Effector memory CD4-positive, alpha-beta T cell (primary cell): ENCODE data around the gene PTN.

Experiments
- DNase-seq, 3 donors: peaks; one replicate each; pipeline ENCODE4 v3.0.0-alpha.2; 2020
- H3K27ac ChIP-seq: 2 replicates; pipeline ENCODE4 v1.7.0; 2013; ENCODE audit warnings: mild to moderate bottlenecking, low read length, moderate library complexity; ENCODE audit not compliant: insufficient read depth, poor library complexity, severe bottlenecking
- H3K27me3 ChIP-seq: replicated peaks from 2 replicates; pipeline ENCODE4 v1.7.0; 2013; ENCODE audit warnings: mild to moderate bottlenecking, low read length; ENCODE audit not compliant: insufficient read depth, control insufficient read depth, poor library complexity, severe bottlenecking
- H3K36me3 ChIP-seq: 2 replicates; pipeline ENCODE4 v1.7.0; 2013; ENCODE audit warnings: mild to moderate bottlenecking, low read length, moderate library complexity; ENCODE audit not compliant: control insufficient read depth, insufficient read depth
- H3K4me1 ChIP-seq: 2 replicates; pipeline ENCODE4 v1.7.0; 2013; ENCODE audit warnings: low read length, mild to moderate bottlenecking; ENCODE audit not compliant: control insufficient read depth, insufficient read depth, poor library complexity, severe bottlenecking
- H3K4me3 ChIP-seq: 2 replicates; pipeline ENCODE4 v1.7.0; 2013; ENCODE audit warnings: low read length, low read depth, mild to moderate bottlenecking; ENCODE audit not compliant: insufficient read depth, poor library complexity, severe bottlenecking
- H3K9me3 ChIP-seq: 2 replicates; pipeline ENCODE4 v1.7.0; 2013; ENCODE audit warnings: mild to moderate bottlenecking, low read length, moderate library complexity; ENCODE audit not compliant: control insufficient read depth

Gene PTN

DNA sequence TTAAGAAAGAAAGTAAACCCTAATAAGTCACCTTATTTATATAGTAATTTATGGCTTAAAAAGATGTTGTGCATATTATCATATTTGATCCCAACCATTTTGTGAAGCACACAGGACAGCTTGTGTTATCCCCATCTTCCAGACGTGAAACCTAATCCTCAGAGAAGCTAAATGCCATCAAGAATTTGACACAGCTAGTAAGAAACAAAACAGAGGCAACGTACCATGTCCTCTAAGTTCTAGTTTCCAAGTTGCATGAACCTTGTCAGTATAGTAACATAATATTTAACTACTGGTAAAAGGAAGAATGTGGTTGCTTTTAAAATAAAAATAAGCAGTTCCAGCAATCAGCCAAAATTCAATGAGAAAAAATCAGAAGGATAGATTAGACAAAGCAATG is 41.5 kb downstream of the PTN start:
- Histone ChIP-seq H3K36me3 (no peaks in the 10 kb centered on the region), H3K4me3 (no peak overlapping the region), H3K27me3 (no peaks in the 10 kb centered on the region)

DNA sequence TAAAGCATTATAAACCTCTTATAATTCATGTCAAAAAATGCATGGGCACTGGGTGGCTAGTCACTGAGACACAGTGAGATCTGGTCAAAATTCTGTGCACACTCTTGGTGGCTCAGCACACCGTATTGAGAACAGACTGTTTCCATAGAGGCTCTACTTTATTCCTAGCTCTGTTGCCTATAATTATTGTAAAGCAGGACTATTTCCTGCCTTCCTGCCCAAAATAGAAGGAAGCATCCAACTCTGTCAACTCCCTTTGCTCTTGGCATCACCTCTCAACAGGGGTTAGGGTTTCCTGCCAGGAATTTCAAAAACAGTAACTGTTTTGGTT is 45.1 kb downstream of the PTN start:
- H3K27me3 ChIP-seq = no peaks in the 10 kb centered on the region
- H3K36me3 ChIP-seq = no peaks in the 10 kb centered on the region
- no peak for DNase-seq
- H3K27ac ChIP-seq = no peak overlapping the region
- H3K4me1 ChIP-seq = no peaks in the 10 kb centered on the region
- H3K9me3 ChIP-seq = no peaks in the 10 kb centered on the region
- no peak overlapping the region for H3K4me3 ChIP-seq

More for the DNA sequence above, 41.5 kb downstream of the PTN start:
- no peak overlapping the region for H3K27ac ChIP-seq
- DNase-seq = no peak
- no peaks in the 10 kb centered on the region for H3K9me3 ChIP-seq
- H3K4me1 ChIP-seq = no peaks in the 10 kb centered on the region

DNA sequence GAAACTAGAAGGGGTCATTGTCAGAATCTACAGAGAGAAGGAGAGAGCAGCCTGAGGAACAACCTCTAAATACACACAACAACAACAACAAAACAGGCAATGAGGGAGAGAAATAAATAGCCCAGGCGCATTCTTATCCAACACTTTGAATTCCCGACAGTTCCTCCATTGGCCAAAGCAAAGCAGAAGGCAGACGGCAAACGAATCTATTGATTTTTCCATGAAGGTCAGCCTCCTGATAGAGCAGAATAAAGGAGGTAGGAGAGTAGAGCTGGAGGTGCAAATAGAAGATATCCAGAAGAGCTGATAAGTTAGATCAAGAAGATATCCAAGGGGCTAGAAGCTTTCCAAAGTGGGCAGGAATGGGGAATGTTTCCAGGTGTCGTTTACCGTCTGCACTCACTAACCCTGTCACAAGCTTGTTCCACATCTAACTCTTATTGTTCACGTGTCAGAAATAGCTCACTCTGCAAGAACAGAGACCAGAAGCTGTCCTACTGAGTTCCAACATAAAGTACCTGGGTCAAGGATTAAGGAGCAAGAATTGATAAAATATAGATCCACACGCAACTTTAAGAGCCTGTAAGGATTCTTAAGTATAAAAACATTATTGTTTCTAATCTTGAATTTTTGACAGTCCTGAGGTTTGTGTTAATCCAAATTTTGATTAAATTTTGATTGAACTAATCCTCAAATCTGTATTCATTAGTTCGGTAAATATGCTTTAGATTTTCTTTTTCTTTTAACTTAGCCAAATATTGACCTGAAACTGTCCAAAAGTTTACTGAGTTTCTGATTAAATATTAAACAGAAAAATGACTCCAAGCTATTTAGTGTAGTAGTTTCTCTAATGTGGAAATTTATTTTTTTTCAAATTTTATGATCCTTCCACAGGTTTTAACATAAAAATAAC is 45.7 kb downstream of the PTN start:
- Histone ChIP-seq H3K27me3 (no peaks in the 10 kb centered on the region), H3K4me3 (no peak overlapping the region), H3K36me3 (no peaks in the 10 kb centered on the region), H3K4me1 (no peaks in the 10 kb centered on the region), H3K9me3 (no peaks in the 10 kb centered on the region), H3K27ac (no peak overlapping the region)
- no peak for DNase-seq

DNA sequence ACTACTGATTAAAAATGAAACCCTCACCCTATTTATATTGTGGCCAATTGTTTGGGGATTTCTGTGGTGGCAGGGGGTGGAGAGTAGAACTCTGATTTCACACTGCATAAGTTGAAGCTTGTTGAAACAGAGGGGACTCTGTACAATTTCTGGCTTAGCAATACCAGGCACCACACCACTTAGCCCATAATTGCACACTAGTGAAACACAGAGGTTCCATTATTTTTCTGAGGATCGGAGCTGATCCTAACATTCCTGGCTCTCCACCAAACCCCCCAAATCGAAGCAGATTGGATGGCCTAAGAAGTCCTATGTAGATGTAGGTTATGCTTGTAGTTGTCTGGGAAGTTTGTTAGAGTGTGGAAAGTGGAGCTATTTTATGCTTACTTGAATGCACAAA is 47.0 kb downstream of the PTN start:
- Histone ChIP-seq H3K27me3 (no peaks in the 10 kb centered on the region), H3K4me1 (no peaks in the 10 kb centered on the region), H3K36me3 (no peaks in the 10 kb centered on the region), H3K27ac (no peak overlapping the region), H3K4me3 (no peak overlapping the region), H3K9me3 (no peaks in the 10 kb centered on the region)
- no peak for DNase-seq

DNA sequence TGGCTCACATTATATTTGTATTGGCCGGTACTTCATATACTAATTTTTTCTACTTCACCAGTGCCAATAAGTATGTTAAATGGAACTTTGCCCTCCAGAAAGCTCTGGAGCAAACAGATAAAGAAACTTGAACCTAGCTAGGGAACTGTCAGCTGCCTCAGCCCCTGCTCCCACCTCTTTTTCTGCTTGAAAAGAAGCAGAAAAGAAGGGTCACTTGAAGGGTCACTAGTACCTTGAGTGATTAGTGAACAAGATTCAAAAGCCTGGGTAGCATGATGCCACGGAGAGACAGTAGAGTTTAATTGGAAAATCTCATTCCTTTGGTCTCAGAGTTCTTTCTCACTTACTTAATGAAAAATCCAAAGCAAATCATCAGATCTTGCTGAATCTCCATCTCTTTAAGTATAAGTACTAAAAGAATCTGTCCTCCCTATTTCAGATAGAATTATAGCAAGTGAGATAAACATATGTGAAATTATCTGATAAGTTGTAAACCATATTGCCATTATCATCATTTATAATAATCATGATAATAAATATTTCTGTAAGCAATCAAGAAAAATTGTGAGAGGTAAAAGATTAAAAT is 47.7 kb downstream of the PTN start:
- Histone ChIP-seq H3K27ac (no peak overlapping the region), H3K9me3 (no peaks in the 10 kb centered on the region), H3K4me1 (no peaks in the 10 kb centered on the region), H3K4me3 (no peak overlapping the region), H3K36me3 (no peaks in the 10 kb centered on the region), H3K27me3 (no peaks in the 10 kb centered on the region)
- no peak for DNase-seq

DNA sequence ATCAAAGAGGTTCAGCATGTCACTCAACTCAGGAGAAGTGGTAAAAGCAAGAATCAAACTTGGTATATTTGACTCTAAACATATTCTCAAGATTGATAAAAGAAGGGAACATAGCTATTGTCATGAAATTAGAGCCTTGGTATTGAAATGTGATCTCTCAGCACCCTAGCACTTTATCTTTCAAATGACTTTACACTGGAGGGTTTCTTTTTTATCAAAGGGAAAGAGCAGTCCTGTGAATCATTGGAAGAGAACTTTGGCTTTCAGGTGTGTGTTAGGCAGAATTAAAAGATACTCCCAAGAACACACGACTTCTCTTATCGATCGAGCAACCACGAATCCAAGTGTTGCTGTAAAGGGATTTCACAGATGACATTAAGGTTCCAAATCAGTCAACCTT is 54.4 kb downstream of the PTN start:
- Histone ChIP-seq H3K4me1 (no peaks in the 10 kb centered on the region), H3K27ac (no peak overlapping the region), H3K36me3 (no peaks in the 10 kb centered on the region), H3K9me3 (no peaks in the 10 kb centered on the region), H3K4me3 (no peak overlapping the region), H3K27me3 (no peaks in the 10 kb centered on the region)
- no peak for DNase-seq

DNA sequence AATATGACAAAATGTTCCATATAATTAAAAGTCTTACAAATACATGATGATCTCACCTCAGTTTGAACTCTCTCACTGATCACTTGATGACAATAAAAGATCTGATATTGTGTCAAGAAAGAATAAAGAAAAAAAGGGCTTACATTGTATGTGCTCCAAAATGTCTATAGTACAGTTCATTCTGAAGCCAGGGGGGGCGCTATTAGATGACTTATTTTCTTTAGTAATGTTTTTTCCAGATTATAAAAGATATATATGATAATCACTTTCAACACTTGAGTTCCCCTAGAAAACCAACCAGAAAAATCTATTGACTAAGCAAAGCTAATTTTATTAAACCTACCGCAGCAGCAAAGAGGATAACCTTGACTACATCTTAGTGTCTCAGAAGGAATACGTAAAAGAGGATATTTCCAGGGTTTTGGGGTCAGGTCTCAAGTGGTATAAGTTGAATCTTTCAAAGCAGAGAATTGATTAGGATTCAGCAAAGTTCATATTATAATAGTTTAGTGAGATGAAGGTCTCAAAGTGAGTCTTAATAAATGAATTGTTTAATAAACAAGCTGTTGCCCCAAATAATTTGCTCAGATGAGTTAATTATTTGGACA is 55.8 kb downstream of the PTN start:
- no peak for DNase-seq
- H3K9me3 ChIP-seq = no peaks in the 10 kb centered on the region
- no peaks in the 10 kb centered on the region for H3K4me1 ChIP-seq
- H3K4me3 ChIP-seq = no peak overlapping the region
- H3K27ac ChIP-seq = no peak overlapping the region
- no peaks in the 10 kb centered on the region for H3K36me3 ChIP-seq
- H3K27me3 ChIP-seq = no peaks in the 10 kb centered on the region

DNA sequence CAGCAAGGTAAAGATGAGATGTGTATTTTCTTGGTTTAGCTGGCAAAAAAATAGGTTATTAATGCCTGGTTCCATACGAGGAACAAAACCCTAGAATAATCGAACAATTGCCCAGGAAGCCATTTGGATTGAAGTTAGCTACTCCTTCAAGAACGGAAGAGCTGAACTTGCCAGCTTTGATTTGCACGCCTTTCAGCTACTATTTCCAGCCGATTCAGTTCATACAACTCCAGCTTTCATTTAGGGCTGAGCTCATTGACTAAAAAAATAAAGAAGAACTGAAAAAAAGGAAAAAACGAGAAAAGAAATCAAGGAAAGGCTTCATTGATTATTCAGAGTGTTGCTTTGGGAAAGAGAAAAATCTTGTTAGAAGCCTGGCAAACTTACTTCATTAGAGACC is 60.4 kb downstream of the PTN start:
- Histone ChIP-seq H3K27me3 (no peaks in the 10 kb centered on the region), H3K4me1 (no peaks in the 10 kb centered on the region), H3K36me3 (no peaks in the 10 kb centered on the region), H3K4me3 (no peak overlapping the region), H3K27ac (no peak overlapping the region), H3K9me3 (no peaks in the 10 kb centered on the region)
- no peak for DNase-seq

DNA sequence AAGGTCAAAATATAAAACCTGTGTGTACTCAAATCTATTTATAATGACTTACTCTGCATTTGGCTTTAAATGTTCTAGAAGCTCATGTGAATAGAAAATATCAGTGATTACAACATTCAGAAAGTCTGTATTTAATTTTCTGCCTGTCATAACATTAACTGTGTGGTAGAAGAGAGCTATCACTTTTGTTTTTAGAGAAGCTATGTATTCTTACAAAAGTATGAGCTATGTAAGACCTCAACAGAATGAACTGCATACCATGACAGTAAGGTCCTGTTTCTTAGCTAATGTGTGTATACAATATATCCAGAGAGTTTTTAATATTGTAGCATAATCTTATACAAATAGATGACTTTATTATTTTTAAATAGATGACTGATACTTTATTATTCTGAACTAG is 61.5 kb downstream of the PTN start:
- Histone ChIP-seq H3K27me3 (no peaks in the 10 kb centered on the region), H3K9me3 (no peaks in the 10 kb centered on the region), H3K4me1 (no peaks in the 10 kb centered on the region), H3K36me3 (no peaks in the 10 kb centered on the region), H3K4me3 (no peak overlapping the region), H3K27ac (no peak overlapping the region)
- DNase-seq = no peak

DNA sequence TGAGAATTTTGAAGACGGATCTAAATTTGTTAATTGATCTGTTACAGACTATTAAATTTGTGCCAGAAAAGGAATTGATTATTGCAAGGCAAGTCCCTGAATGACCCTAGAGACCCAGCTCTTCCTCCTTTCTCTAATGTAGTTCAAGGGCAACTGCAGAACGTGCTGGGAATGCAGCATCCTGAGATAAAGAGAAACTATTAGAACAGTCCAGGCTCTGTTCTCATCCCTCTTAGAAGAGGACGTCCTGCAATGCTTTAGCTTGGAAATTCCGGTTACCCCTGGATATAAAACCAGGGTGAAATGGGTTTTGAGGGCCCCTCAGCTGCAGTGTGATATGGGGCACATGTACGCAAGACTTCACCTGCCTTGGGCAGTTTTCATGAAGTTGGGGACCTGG is 67.3 kb downstream of the PTN start:
- no peak for DNase-seq
- no peak overlapping the region for H3K27ac ChIP-seq
- no peaks in the 10 kb centered on the region for H3K27me3 ChIP-seq
- H3K9me3 ChIP-seq = no peaks in the 10 kb centered on the region
- H3K36me3 ChIP-seq = no peaks in the 10 kb centered on the region
- H3K4me1 ChIP-seq = no peaks in the 10 kb centered on the region
- no peak overlapping the region for H3K4me3 ChIP-seq
